HepG2 (cell line): Measurements from ENCODE around the gene SFRP4. TPM values are rescaled to one million over a fixed set of nuclear protein-coding genes. Genes with fewer than 3 reads are reported as not detected.

Experiments used
- PCBP2 ChIP-seq: fragments of 200-400 bp; formaldehyde crosslinking; optimal IDR thresholded peaks from 2 replicates; pipeline ENCODE3; 2018; ENCODE audit warnings: low read length, low read depth; ENCODE audit not compliant: poor library complexity, severe bottlenecking
- RORA ChIP-seq: sonication (generic); formaldehyde crosslinking; IDR thresholded peaks from 2 replicates; pipeline ENCODE4 v1.5.0; 2020; ENCODE audit warnings: mild to moderate bottlenecking, missing genetic modification reagents, moderate library complexity
- SOX5 ChIP-seq: IDR thresholded peaks from 2 replicates; pipeline ENCODE4 v1.6.1; 2016; ENCODE audit warnings: borderline replicate concordance
- ZNF24 ChIP-seq: fragments of 450-650 bp; IDR thresholded peaks from 2 replicates; pipeline ENCODE4 v1.6.1; 2017; ENCODE audit warnings: antibody characterized with exemption, mild to moderate bottlenecking
- ZNF609 ChIP-seq: sonication (generic); formaldehyde crosslinking; IDR thresholded peaks from 2 replicates; pipeline ENCODE4 v1.4.0; 2020; ENCODE audit warnings: mild to moderate bottlenecking, missing genetic modification reagents, borderline replicate concordance
- ZNF788 ChIP-seq: sonication (generic); formaldehyde crosslinking; IDR thresholded peaks from 2 replicates; pipeline ENCODE4 v1.5.0; 2020; ENCODE audit warnings: mild to moderate bottlenecking, missing genetic modification reagents, borderline replicate concordance
- polyA plus RNA-seq, 8 experiments: library from polyadenylated mRNA; depleted of rRNA in 3 of 8; stranded (reverse) in 7 of 8; unstranded in 1 of 8; fragments of >200 nt; fragmentation: Illumina TruSeq in 4 of 8; extraction: Trizol in 4 of 8; gene quantifications; 2 replicates each; pipeline versions ENCODE4 v1.2.1 to v1.2.3, GENCODE V29; 2011 to 2016; ENCODE audit warnings: low read depth in 4 of 8, missing spikeins in 1 of 8, mixed read lengths in 1 of 8; ENCODE audit not compliant: insufficient read depth in 1 of 8
- total RNA-seq, 5 experiments: library from RNA; depleted of rRNA; stranded (reverse); fragments of >200 nt; fragmentation: Illumina TruSeq; extraction: Trizol; gene quantifications; 2 replicates each; pipeline ENCODE4 v1.2.3, GENCODE V29; 2016; ENCODE audit warnings: low read depth in 1 of 5
- TF ChIP-seq, protein P1 (sequence below): sonication (generic); formaldehyde crosslinking; IDR thresholded peaks from 2 replicates; pipeline ENCODE4 v1.4.0; 2020; ENCODE audit warnings: missing genetic modification reagents
- TF ChIP-seq, protein P2 (sequence below): sonication (generic); formaldehyde crosslinking; IDR thresholded peaks from 2 replicates; pipeline ENCODE4 v1.9.0; 2022; ENCODE audit warnings: missing genetic modification reagents, mild to moderate bottlenecking, borderline replicate concordance
- TF ChIP-seq, protein P3 (sequence below): sonication (generic); formaldehyde crosslinking; IDR thresholded peaks from 2 replicates; pipeline ENCODE4 v1.4.0; 2020; ENCODE audit warnings: missing genetic modification reagents, borderline replicate concordance

Gene SFRP4
- total and polyA plus RNA-seq, 2 of the 13 experiments (the other 11 are each of a cell fraction or from before 2014, with no cell fraction given) = 0.96 to 1.8 TPM

- TF ChIP-seq, protein P1, sequence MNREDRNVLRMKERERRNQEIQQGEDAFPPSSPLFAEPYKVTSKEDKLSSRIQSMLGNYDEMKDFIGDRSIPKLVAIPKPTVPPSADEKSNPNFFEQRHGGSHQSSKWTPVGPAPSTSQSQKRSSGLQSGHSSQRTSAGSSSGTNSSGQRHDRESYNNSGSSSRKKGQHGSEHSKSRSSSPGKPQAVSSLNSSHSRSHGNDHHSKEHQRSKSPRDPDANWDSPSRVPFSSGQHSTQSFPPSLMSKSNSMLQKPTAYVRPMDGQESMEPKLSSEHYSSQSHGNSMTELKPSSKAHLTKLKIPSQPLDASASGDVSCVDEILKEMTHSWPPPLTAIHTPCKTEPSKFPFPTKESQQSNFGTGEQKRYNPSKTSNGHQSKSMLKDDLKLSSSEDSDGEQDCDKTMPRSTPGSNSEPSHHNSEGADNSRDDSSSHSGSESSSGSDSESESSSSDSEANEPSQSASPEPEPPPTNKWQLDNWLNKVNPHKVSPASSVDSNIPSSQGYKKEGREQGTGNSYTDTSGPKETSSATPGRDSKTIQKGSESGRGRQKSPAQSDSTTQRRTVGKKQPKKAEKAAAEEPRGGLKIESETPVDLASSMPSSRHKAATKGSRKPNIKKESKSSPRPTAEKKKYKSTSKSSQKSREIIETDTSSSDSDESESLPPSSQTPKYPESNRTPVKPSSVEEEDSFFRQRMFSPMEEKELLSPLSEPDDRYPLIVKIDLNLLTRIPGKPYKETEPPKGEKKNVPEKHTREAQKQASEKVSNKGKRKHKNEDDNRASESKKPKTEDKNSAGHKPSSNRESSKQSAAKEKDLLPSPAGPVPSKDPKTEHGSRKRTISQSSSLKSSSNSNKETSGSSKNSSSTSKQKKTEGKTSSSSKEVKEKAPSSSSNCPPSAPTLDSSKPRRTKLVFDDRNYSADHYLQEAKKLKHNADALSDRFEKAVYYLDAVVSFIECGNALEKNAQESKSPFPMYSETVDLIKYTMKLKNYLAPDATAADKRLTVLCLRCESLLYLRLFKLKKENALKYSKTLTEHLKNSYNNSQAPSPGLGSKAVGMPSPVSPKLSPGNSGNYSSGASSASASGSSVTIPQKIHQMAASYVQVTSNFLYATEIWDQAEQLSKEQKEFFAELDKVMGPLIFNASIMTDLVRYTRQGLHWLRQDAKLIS (CRISPR knock-in tag) = no peak
- peak; percentile 5; the same call in 1 of the 2 replicates for TF ChIP-seq ZNF609 (CRISPR knock-in tag)
- TF ChIP-seq PCBP2 = no peak
- TF ChIP-seq RORA = 0 out of 2 replicates have a peak, but pooled peaks have one; percentile 27
- peak; percentile 74; the same call in 1 of the 2 replicates for TF ChIP-seq ZNF788 (CRISPR knock-in tag)
- TF ChIP-seq ZNF24 = no peak
- TF ChIP-seq SOX5 (CRISPR knock-in tag) = no peak
- TF ChIP-seq, protein P2, sequence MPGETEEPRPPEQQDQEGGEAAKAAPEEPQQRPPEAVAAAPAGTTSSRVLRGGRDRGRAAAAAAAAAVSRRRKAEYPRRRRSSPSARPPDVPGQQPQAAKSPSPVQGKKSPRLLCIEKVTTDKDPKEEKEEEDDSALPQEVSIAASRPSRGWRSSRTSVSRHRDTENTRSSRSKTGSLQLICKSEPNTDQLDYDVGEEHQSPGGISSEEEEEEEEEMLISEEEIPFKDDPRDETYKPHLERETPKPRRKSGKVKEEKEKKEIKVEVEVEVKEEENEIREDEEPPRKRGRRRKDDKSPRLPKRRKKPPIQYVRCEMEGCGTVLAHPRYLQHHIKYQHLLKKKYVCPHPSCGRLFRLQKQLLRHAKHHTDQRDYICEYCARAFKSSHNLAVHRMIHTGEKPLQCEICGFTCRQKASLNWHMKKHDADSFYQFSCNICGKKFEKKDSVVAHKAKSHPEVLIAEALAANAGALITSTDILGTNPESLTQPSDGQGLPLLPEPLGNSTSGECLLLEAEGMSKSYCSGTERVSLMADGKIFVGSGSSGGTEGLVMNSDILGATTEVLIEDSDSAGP (CRISPR knock-in tag) = peak; percentile 88; the same call in 1 of the 2 replicates
- TF ChIP-seq, protein P3, sequence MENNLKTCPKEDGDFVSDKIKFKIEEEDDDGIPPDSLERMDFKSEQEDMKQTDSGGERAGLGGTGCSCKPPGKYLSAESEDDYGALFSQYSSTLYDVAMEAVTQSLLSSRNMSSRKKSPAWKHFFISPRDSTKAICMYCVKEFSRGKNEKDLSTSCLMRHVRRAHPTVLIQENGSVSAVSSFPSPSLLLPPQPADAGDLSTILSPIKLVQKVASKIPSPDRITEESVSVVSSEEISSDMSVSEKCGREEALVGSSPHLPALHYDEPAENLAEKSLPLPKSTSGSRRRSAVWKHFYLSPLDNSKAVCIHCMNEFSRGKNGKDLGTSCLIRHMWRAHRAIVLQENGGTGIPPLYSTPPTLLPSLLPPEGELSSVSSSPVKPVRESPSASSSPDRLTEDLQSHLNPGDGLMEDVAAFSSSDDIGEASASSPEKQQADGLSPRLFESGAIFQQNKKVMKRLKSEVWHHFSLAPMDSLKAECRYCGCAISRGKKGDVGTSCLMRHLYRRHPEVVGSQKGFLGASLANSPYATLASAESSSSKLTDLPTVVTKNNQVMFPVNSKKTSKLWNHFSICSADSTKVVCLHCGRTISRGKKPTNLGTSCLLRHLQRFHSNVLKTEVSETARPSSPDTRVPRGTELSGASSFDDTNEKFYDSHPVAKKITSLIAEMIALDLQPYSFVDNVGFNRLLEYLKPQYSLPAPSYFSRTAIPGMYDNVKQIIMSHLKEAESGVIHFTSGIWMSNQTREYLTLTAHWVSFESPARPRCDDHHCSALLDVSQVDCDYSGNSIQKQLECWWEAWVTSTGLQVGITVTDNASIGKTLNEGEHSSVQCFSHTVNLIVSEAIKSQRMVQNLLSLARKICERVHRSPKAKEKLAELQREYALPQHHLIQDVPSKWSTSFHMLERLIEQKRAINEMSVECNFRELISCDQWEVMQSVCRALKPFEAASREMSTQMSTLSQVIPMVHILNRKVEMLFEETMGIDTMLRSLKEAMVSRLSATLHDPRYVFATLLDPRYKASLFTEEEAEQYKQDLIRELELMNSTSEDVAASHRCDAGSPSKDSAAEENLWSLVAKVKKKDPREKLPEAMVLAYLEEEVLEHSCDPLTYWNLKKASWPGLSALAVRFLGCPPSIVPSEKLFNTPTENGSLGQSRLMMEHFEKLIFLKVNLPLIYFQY = no peak
These were observed 4.5 kb upstream of the SFRP4 start (continued) for GRCh38 chr7:37920849-37921805.
